NCI-H1930 (cell line): ENCODE data around the gene PPL.
"Not testable (repeated sequence)": the region's sequence is repeated elsewhere in the genome, so short reads cannot be mapped to it uniquely, and the experiment has no call there.

Experiments used
- DNase-seq, 2 experiments: peaks; one replicate each; lab custom pipeline; 2025; lab: John Stamatoyannopoulos, UW

The PPL gene

DNA sequence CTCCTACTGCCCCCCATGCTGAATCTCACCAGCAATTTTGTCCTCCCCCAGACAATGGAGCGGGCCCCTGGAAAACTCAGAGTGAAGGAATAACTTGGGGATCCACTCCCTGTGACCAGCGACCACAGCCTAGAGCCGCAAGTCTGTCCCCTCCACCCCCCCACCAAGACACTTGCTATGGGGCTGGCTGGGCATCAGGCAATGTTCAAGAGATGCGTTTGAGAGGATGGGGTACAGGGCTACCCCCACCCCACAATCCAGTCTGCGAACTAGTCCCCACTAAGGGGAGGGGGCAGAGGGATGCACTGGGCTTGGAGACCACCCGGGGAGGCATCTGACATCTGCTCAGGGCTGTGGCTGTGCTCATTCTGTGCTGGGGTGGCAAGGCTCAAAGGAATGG, 2.4 kb downstream of the PPL start:
- DNase-seq, result no peak

DNA sequence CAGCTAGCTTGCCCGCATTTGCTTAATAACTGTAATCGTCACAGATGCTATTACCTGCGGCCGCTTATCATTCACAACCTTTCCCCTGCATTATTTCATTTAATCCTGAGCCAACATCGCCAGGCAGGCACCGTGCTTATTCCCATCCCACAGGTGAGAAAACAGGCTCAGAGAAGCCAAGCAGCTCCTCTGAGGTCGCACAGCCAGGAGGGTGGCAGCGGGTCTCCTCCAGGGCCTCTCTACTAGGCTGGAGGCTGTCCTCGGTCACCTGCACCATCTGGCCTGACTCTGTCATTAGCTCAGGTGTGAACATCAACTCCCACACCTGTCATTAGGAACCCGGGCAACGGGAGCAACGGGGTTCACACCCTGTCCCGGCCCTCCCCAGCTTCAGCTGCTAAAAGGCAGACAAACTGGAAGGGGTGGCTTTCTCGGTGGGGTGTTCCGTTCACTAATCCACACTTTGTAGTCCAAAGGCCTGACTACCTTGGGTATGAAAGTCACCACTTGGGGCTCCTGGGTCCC, 3.0 kb downstream of the PPL start:
- no peak for DNase-seq

DNA sequence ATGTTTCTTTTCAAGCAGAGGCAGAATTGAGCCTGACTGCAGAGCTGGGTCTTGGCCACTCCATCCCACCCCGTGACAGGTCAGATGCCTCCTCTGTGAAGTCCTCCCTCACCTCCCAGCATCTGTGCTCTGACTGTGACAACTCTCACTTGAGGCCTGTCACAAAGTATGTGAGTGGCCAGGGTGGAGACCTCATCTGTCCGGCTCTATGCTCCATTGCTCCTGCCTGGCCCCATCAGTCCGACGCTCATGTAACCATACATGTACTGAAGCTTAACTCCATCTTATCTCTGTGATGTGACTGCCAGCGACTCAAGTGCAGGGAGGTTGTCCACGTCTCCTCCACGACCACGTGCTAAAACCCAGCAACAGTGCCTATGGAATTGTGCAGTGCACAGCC, 3.5 kb downstream of the PPL start:
- DNase-seq, result no peak

- DNase-seq, result no peak
These were observed 5.6 kb downstream of the PPL start for GRCh38 chr16:4931381-4931780.

DNA sequence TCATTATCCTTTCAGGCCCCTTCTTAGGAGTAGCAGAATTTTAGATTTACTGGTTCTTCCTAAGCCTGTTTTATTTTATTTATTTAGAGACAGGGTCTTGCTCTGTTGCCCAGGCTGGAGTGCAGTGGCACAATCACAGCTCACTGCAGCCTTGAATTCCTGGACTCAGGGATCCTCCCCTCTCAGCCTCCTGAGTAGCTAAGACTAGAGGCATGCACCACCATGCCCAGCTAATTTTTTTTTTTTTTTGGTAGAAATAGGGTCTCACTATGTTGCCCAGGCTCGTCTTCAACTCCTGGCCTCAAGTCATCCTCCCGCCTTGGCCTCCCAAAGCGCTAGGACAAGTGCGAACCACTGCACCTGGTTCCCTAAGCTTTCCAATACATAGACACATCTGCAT, 7.3 kb downstream of the PPL start:
- DNase-seq, result not testable (repeated sequence)

DNA sequence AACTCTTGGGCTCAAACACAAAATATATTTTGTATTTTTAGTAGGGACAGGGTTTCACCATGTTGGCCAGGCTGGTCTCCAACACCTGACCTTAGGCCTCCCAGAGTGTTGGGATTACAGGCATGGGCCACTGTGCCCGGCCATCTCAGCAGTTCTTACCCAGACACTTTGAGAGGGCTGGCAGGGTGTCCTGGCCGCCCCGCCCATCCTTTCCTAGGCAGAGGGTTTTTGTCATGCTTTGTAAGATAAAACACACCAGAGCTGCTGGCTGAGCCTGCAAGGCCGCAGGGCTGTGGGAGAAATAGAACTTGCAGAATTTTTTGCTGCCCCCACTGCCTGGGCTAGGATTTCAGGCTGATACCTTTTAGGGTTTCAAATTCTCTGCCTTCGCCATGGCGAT, 8.7 kb downstream of the PPL start:
- DNase-seq, result no peak

GRCh38 chr16:4927661-4928060, 9.3 kb downstream of the PPL start:
- DNase-seq, result no peak

DNA sequence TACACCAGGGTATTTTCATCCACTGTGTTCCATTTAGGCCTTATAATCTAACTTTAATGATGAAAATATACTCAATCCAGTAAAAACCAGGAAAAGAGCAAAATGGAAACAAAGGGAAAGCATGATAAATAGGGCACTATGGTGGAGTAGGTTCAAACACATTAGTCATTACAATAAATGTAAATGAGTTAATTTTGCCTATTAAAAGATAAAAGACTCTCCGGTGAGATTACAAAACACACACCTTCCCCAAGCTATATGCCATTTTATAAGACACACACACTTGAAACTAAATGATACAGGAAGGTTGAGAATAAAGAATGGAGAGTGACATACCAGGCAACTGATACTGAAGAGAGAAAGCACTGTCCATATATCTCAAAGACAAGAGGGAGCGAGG, 10.0 kb downstream of the PPL start:
- DNase-seq, result no peak

DNA sequence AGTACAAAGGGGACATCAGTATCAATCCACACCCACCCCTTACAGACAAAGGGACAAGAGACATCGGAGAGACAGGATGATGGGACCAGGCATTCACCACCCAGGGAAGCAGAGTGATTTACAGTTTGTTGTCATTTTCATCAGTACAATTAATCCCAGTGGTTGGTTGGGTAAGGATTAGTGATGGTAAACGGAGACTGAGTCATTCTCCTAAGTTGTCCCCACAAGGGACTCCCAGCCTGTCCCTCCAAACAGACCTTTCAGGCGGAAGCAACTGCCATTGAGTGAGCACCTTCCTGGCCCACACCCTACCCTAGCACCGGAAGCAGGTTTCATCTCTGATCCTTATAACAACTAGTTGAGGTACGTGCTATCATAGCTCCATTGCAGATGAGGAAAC, 11.2 kb downstream of the PPL start:
- no peak for DNase-seq

GRCh38 chr16:4925293-4925607, 11.7 kb downstream of the PPL start:
- no peak for DNase-seq

DNA sequence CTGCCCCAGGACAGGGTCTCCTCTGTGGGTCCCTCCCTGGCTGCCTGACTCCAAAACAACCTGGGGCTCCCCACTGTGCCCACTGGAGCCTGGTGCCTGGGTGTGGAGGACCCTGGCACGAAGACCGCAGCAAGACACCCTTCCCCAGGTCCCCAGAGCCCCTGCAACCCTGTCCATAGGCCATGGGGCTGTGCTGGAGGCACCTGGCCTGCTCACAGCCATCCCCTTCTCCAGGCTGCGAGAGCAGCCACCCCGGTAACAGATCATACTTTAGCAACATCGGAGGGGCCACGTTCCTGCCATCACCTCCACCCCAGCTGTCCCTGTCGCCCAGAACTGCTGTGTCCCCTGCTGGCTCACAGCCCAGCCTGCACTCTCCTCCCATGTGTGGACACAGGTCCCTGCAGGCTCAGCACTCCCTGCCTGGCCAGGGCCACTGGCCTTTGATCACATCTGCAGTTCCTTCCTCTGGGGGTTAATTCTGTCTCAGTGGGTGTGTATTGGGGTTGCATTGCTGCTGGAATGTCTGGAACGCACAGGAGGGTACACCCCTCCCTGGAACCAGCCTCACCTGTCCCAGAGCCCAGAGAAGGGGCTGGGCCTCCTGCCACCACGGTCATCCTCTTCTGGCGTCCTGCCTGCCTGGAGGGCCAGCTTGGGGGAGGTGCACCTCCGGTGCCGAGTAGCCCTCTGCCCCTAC, 12.2 kb downstream of the PPL start:
- no peak for DNase-seq

DNA sequence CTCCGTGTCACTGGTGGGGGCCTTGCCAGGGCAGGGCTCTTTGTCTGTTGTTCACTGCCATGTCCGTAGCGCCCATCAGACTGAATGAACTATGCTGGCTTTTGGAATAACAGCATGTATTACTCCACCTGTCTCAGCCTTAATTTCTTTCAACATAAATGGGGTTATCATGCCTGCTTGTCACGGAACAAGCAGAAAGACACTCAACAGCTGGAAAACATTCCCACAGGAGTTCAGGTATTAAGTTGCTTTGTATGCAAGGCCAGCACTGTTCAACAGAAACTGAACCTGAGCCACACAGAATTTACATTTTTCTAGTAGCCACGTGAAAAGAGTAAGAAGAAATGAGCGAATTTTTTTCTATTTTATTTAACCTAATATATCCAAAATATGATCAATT, 13.1 kb downstream of the PPL start:
- no peak for DNase-seq

- DNase-seq, result no peak
These were observed 14.1 kb downstream of the PPL start for GRCh38 chr16:4922721-4923342.

GRCh38 chr16:4920826-4921225, 16.1 kb downstream of the PPL start:
- DNase-seq, result no peak

DNA sequence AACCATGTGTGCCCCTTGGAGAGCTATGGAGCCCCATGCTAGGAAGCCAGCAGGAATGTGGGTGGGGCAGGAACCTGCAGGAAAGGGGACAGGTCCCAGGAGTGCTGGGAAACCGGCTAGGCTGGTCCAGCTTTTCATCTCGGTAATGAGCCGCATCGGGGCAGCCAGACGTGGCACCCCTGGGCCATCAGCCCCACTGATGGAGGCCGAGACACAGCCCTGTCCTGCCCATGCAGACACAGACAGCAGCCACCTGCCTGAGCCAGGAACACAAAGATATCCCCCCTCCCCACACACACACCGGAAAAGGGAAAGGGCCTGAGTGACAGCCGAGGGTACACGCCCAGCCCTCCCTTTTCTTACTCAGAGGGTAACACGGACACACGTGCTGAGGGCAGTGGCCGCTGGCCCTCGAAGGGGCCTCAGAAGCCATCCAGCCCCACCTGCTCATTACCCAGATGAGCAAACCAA, 18.1 kb downstream of the PPL start:
- DNase-seq, result no peak

DNA sequence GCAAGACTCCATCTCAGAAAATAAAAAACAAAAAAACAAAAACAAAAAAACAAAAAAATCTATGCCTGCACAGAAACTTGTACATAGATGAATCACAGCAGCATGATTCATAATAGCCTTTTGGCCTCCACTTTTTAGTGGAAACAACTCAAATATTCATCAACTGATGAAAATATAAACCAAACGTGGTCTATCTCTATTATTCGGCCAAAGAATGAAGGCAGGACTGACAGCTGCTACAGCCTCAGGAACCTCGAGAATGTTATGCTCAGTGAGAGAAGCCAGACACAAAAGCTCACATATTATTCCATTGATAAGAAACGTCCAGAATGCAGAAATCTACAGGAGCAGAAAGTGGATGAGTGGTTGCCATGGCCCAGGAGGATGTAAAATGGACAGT, 19.8 kb downstream of the PPL start:
- no peak for DNase-seq

- DNase-seq, result no peak
These were observed 21.7 kb downstream of the PPL start for GRCh38 chr16:4915226-4915761.

DNA sequence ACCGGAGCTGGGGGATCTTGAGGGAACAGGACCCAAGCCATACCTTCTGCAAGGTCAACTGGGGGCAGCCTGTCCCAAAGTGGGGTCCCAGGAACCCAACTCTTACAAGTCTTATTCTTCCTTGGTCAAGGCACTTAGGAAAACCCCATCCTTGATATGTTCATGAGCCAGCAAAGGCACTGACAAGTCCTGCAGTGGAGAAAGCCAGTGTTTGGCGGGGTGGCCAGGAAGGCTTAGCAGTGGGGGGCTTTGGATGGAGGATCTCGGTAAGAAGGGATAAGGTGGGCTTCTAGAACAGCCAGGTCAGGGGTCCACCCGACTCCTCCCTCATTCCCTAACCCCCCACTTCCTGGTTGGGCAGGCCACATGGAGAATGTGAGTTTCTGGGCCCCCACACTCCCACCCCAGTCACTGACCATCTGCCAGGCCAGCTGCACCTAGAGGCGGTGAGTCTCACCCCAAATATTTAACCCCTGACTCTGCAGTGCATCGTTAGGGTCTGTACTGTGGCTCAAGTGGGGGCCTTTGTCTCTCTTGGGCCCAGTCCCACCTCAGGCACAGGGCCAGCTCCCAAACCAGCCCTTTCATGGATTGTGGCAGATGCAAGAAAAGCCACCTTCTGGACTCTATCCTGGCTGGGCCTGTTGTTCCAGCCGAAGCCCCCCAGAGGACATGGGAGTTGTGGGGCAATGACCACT, 22.3 kb downstream of the PPL start:
- DNase-seq, result no peak

GRCh38 chr16:4913774-4914525, 23.0 kb downstream of the PPL start:
- no peak for DNase-seq

DNA sequence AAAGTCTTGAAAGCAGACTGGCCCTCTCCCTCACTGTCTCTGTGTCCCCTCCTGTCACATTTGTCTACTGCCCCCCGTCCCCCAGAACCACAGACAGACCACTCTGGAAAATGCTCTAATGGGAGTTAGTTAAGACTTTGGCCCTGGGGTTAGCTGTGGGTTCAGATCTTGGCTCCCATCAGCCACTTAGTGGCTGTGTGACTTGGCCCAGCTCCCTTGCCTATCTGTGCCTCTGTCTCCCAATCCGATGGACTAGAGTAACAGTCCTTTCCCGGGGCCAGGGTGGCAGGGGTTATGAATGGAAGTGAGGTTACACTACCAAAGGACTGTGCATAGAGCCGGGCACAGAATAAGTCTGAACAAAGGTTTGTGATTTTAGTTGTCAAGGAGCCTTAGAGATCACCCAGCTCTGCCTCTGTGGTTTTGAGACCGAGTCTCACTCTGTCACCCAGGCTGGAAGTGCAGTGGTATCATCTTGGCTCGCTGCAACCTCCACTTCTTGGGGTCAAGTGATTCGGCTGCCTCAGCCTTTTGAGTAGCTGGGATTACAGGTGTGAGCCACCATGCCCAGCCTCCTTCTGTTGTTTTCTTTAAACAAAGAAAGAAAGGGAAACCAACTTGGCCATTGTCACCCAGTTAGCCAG, 23.7 kb downstream of the PPL start:
- no peak for DNase-seq

- no peak for DNase-seq
These were observed 25.0 kb downstream of the PPL start for GRCh38 chr16:4911970-4912386.

DNA sequence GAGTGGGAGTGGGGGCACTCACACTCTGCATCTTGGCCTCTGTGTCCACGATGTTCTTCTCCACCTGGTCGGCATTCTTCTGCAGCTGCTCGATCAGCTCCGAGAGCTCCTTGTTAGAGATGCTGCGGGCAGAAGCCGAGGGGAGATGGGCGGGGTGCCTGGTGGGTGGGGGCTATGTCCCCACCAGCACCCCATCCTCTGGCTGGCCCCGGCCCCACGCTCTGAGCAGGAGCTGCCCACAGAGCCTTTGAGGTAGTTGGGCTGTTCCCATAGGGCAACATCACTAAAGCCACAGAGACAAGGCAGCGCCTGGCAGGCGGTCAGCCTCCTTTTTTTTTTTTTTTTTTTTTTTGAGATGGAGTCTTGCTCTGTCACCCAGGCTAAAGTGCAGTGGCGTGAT, 26.1 kb downstream of the PPL start:
- DNase-seq, result no peak
